ENCODE measurements around the gene MLIP. TPM values are rescaled to one million over a fixed set of nuclear protein-coding genes. Genes with fewer than 3 reads are reported as not detected.

The MLIP gene
- total and polyA plus RNA-seq, 4 donors: 2.0 to 6.0 (median 3.2) TPM

GRCh38 chr6:54301770-54302169 is 190.5 kb downstream of the MLIP start:
- DNase-seq (ENCODE audit: low spot score): no peak
- H3K9ac ChIP-seq (ENCODE audit: low read depth in 1 of 2, low read length in 2 of 2): no peak overlapping the region
- H3K27me3 ChIP-seq (ENCODE audit: control insufficient read depth in 4 of 4, insufficient read depth in 4 of 4, low read length in 3 of 4): no peaks in the 10 kb centered on the region
- H3K4me1 ChIP-seq (ENCODE audit: control insufficient read depth in 4 of 4, insufficient read depth in 4 of 4, low read length in 3 of 4): no peaks in the 10 kb centered on the region
- no peaks in the 10 kb centered on the region for H3K36me3 ChIP-seq (ENCODE audit: control insufficient read depth in 4 of 4, insufficient read depth in 3 of 4, low read depth in 1 of 4, low read length in 3 of 4)
- no peaks in the 10 kb centered on the region for H3K9me3 ChIP-seq (ENCODE audit: control insufficient read depth in 4 of 4, low read length in 3 of 4)
- H3K27ac ChIP-seq (ENCODE audit: low read depth in 1 of 2, low read length in 2 of 2): no peak overlapping the region
- H3K4me3 ChIP-seq (ENCODE audit: low read depth in 1 of 3, low read length in 3 of 3): no peak overlapping the region
- TF ChIP-seq ATF3 (IDR thresholded peaks at IDR 0.05) (no peak), GABPA (IDR thresholded peaks at IDR 0.05 in 1 of 2, conservative IDR thresholded peaks at IDR 0.05 in 1 of 2) (no peak), REST (IDR thresholded peaks at IDR 0.05) (no peak), ZBTB33 (IDR thresholded peaks at IDR 0.05) (no peak), FOXA2 (IDR thresholded peaks at IDR 0.05) (no peak), RAD21 (IDR thresholded peaks at IDR 0.05) (no peak), EGR1 (IDR thresholded peaks at IDR 0.05; ENCODE audit: low read depth in 2 of 2) (no peak), YY1 (IDR thresholded peaks at IDR 0.05) (no peak), HNF4G (IDR thresholded peaks at IDR 0.05) (no peak), MAX (IDR thresholded peaks at IDR 0.05) (no peak), FOXA1 (IDR thresholded peaks at IDR 0.05) (no peak), HNF4A (conservative IDR thresholded peaks at IDR 0.05) (no peak)

GRCh38 chr6:54307439-54307910 is 196.2 kb downstream of the MLIP start:
- Histone ChIP-seq H3K27ac (ENCODE audit: low read depth in 1 of 2, low read length in 2 of 2) (no peak overlapping the region), H3K36me3 (ENCODE audit: control insufficient read depth in 4 of 4, insufficient read depth in 3 of 4, low read depth in 1 of 4, low read length in 3 of 4) (no peaks in the 10 kb centered on the region), H3K4me1 (ENCODE audit: control insufficient read depth in 4 of 4, insufficient read depth in 4 of 4, low read length in 3 of 4) (no peaks in the 10 kb centered on the region), H3K27me3 (ENCODE audit: control insufficient read depth in 4 of 4, insufficient read depth in 4 of 4, low read length in 3 of 4) (no peaks in the 10 kb centered on the region), H3K4me3 (ENCODE audit: low read depth in 1 of 3, low read length in 3 of 3) (no peak overlapping the region), H3K9ac (ENCODE audit: low read depth in 1 of 2, low read length in 2 of 2) (no peak overlapping the region), H3K9me3 (ENCODE audit: control insufficient read depth in 4 of 4, low read length in 3 of 4) (no peaks in the 10 kb centered on the region)
- WGBS: 22% methylated on average over 2 of the region's 2 CpGs
- no peak for DNase-seq (ENCODE audit: low spot score)
- no peak for TF ChIP-seq REST (IDR thresholded peaks at IDR 0.05)
- no peak for TF ChIP-seq EGR1 (IDR thresholded peaks at IDR 0.05; ENCODE audit: low read depth in 2 of 2)
- no peak for TF ChIP-seq MAX (IDR thresholded peaks at IDR 0.05)
- no peak for TF ChIP-seq JUND (IDR thresholded peaks at IDR 0.05)
- TF ChIP-seq TAF1 (conservative IDR thresholded peaks at IDR 0.05): no peak
- no peak for TF ChIP-seq HNF4G (IDR thresholded peaks at IDR 0.05)
- TF ChIP-seq GABPA (IDR thresholded peaks at IDR 0.05 in 1 of 2, conservative IDR thresholded peaks at IDR 0.05 in 1 of 2): no peak
- TF ChIP-seq CTCF (IDR thresholded peaks at IDR 0.05; ENCODE audit: low read depth, low read length, missing input control): no peak
- TF ChIP-seq HNF4A (conservative IDR thresholded peaks at IDR 0.05): no peak
- no peak for TF ChIP-seq NR2F2 (IDR thresholded peaks at IDR 0.05)
- TF ChIP-seq FOXA1 (IDR thresholded peaks at IDR 0.05): no peak
- TF ChIP-seq FOXA2 (IDR thresholded peaks at IDR 0.05): no peak
- no peak for TF ChIP-seq ATF3 (IDR thresholded peaks at IDR 0.05)
- no peak for TF ChIP-seq RAD21 (IDR thresholded peaks at IDR 0.05)
- no peak for TF ChIP-seq SP1 (IDR thresholded peaks at IDR 0.05)
- TF ChIP-seq YY1 (IDR thresholded peaks at IDR 0.05): no peak
- TF ChIP-seq RXRA (IDR thresholded peaks at IDR 0.05): no peak
